Thymus (tissue), 11 donors: ENCODE data around the gene DOCK3. TPM values are rescaled to one million over a fixed set of nuclear protein-coding genes. Genes with fewer than 3 reads are reported as not detected.

ENCODE experiments used
- DNase-seq, 9 donors: peaks; one replicate each; pipeline ENCODE4 v3.0.0-alpha.2; 2013; ENCODE audit warnings: low spot score in 9 of 9, low read depth in 6 of 9, missing footprints in 1 of 9
- H3K27ac ChIP-seq, 2 donors: one replicate each; pipeline ENCODE4 v1.5.1; 2013; ENCODE audit warnings: control low read depth in 1 of 2, low read depth in 1 of 2, low read length in 1 of 2, mild to moderate bottlenecking in 1 of 2, moderate library complexity in 1 of 2
- H3K27me3 ChIP-seq, 2 donors: one replicate each; pipeline ENCODE4 v1.5.1; 2013; ENCODE audit warnings: low read length in 1 of 2; ENCODE audit not compliant: control insufficient read depth in 2 of 2, insufficient read depth in 1 of 2
- H3K36me3 ChIP-seq, 2 donors: one replicate each; pipeline ENCODE4 v1.5.1; 2013; ENCODE audit warnings: low read length in 1 of 2, mild to moderate bottlenecking in 1 of 2, moderate library complexity in 1 of 2; ENCODE audit not compliant: control insufficient read depth in 2 of 2, insufficient read depth in 2 of 2
- H3K4me1 ChIP-seq, 2 donors: one replicate each; pipeline ENCODE4 v1.5.1; 2013; ENCODE audit warnings: low read length in 2 of 2; ENCODE audit not compliant: control insufficient read depth in 2 of 2, insufficient read depth in 2 of 2
- H3K4me3 ChIP-seq, 2 donors: one replicate each; pipeline ENCODE4 v1.5.1; 2013; ENCODE audit warnings: low read length in 2 of 2, control low read depth in 1 of 2, mild to moderate bottlenecking in 1 of 2
- H3K9me3 ChIP-seq, 2 donors: one replicate each; pipeline ENCODE4 v1.5.1; 2013; ENCODE audit warnings: low read length in 1 of 2, mild to moderate bottlenecking in 1 of 2; ENCODE audit not compliant: control insufficient read depth in 2 of 2, insufficient read depth in 1 of 2
- WGBS: extraction: QIAGEN DNeasy Blood & Tissue Kit; methylation state at CpG from one replicate; pipeline ENCODE4 v1.1.7; 2013; 5-methylcytosine and 5-hydroxymethylcytosine counted together
- polyA plus RNA-seq: library from polyadenylated mRNA; stranded (reverse); fragments of 200-250 nt; gene quantifications from one replicate; pipeline ENCODE4 v1.2.3, GENCODE V29; 2013
- total RNA-seq: library from RNA; stranded (reverse); fragments of 120-200 nt; gene quantifications from one replicate; pipeline ENCODE4 v1.2.4, GENCODE V29; 2013
- donor health status: healthy.

The DOCK3 gene
- total and polyA plus RNA-seq, 2 donors, result 0.05 to 0.21 TPM

DNA sequence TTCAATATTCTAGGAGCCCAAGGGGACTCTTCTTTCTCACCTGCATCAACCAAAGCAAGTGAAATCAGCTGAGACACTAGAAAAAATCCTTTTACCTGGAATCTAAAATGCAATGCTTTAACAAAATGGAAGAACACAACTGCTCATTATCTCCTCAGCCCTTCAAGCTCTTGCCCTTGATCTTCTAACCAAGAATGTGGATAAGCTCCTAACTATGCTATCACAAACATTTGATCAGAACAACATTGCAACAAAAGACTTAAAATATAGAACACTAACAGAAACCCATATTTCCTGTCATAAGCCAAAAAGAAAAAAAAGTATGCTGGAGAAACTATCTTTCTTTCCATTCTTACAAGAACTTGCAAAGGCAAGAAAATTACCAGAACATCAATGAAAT, 728.9 kb downstream of the DOCK3 start:
- no peaks in the 10 kb centered on the region for H3K4me1 ChIP-seq
- H3K9me3 ChIP-seq, result no peaks in the 10 kb centered on the region
- peaks cover 36 to 39% of the 10 kb centered on the region in 2 donors for H3K36me3 ChIP-seq
- no peaks in the 10 kb centered on the region for H3K27me3 ChIP-seq
- no peak for DNase-seq
- peak overlapping the region; percentile 45 to 56 for H3K27ac ChIP-seq
- H3K4me3 ChIP-seq, result no peak overlapping the region

DNA sequence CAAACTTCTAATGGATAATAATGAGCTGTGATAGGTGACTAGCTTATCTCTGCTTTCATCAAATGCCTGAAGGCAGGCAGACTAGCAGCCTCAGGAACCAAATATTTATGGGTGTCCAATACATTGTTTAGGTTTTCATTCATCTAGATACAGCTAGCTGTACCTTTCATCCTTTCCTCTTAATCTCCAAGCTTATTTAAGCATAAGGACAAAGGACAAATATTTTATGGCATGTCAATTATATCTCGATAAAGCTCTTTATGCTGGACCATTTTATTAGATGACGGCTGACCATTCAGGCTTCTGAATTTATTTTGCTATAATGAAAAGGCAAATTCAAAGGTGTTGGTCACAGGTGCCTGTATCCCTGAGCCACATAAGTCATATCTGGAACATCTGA, 733.3 kb downstream of the DOCK3 start:
- no peaks in the 10 kb centered on the region for H3K9me3 ChIP-seq
- no peaks in the 10 kb centered on the region for H3K4me1 ChIP-seq
- no peaks in the 10 kb centered on the region for H3K27me3 ChIP-seq
- DNase-seq, result no peak
- 97% methylated on average over 2 of the region's 2 CpGs for WGBS
- no peak overlapping the region for H3K27ac ChIP-seq
- H3K4me3 ChIP-seq, result no peak overlapping the region
- H3K36me3 ChIP-seq, result peaks cover 33 to 34% of the 10 kb centered on the region in 2 donors

DNA sequence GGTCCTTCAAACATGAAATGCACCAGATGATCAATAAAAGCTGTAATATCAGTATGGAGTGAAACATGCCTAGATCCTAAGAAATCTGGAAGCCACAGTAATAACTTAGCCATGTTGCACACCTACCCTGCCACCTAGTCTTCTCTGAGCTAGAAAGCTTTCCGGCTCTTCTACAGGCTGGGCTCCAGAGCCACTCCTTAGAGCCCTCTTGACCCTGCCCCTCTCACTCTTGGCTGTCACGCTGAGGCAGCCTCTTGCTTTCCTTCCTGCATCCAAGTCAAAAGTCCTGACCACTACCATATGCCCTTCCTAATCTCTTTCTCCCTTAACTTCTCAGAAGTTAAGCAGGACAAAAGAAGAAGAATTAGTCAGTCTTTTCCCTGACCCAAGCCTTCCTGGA, 734.1 kb downstream of the DOCK3 start:
- H3K27me3 ChIP-seq, result no peaks in the 10 kb centered on the region
- no peaks in the 10 kb centered on the region for H3K4me1 ChIP-seq
- peaks cover 27 to 39% of the 10 kb centered on the region in 2 donors for H3K36me3 ChIP-seq
- WGBS, result 98% methylated on average over 2 of the region's 2 CpGs
- H3K4me3 ChIP-seq, result no peak overlapping the region
- no peak overlapping the region for H3K27ac ChIP-seq
- DNase-seq, result no peak
- H3K9me3 ChIP-seq, result no peaks in the 10 kb centered on the region

DNA sequence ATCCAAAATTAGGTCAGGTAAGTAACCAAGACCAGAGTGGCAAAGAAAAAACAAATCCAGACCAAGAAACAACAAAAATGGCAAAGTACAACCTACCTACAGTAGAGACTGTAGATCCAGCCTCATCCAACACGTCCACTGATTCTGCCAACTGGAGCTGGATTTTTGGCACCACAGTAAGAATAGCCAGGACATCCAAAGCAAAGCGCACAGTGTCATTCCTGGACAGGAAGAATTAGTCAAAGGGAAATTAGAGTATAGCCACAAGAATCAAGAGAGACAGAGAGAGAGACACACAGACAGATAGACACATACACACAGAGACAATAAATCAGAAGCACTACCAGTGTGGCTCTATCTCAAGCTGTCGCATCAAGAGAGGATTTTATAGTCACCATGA, 747.5 kb downstream of the DOCK3 start:
- over 99% methylated on average over 3 of the region's 3 CpGs for WGBS
- Histone ChIP-seq H3K4me3 (no peak overlapping the region), H3K4me1 (no peaks in the 10 kb centered on the region), H3K9me3 (no peaks in the 10 kb centered on the region), H3K27me3 (no peaks in the 10 kb centered on the region), H3K27ac (no peak overlapping the region), H3K36me3 (peaks cover 40 to 49% of the 10 kb centered on the region in 2 donors)
- no peak for DNase-seq

DNA sequence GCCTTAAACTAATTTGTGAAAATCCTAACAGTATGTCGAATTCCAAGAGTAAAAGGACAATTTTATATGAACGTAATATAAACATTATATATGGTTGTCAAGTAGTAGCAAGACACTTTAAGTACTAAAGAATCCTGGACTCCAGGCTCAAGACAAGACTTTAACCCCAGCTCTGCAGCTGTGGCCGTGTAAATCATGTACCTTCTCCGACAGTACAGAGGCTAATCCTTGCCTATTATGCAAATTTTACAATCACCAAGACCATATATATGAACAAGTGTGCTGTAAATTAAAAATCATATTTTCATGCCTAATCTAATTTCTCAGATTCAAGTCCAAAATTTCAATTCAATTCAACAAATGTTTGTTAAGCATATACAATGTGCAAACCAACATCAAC, 752.2 kb downstream of the DOCK3 start:
- H3K27ac ChIP-seq, result no peak overlapping the region
- no peaks in the 10 kb centered on the region for H3K27me3 ChIP-seq
- H3K36me3 ChIP-seq, result peaks cover 39 to 42% of the 10 kb centered on the region in 2 donors
- WGBS, result over 99% methylated on average over 4 of the region's 4 CpGs
- no peak overlapping the region for H3K4me3 ChIP-seq
- no peak for DNase-seq
- no peaks in the 10 kb centered on the region for H3K4me1 ChIP-seq
- H3K9me3 ChIP-seq, result no peaks in the 10 kb centered on the region

DNA sequence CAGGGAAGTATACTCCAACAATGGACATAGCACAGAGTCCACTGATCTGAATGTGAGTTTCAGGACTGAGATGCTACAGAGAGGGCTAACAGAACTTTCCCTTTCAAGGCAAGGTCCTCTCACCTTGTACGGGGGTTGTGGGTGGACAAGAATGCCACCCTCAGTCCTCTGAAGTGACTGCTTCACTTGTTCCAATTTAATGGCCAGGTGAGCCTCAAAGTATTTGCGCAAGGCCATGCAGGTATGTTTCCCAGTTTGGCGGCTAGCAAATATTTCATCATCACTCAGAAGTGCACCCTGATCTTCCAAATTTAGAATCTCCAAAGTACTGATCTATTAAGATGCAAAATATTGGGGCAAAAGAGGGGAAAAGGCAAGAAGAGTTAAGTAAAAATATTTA, 754.4 kb downstream of the DOCK3 start:
- H3K4me1 ChIP-seq, result no peaks in the 10 kb centered on the region
- H3K4me3 ChIP-seq, result no peak overlapping the region
- DNase-seq, result no peak
- WGBS, result 97% methylated on average over 3 of the region's 3 CpGs
- no peaks in the 10 kb centered on the region for H3K9me3 ChIP-seq
- H3K27ac ChIP-seq, result no peak overlapping the region
- H3K36me3 ChIP-seq, result peaks cover 38 to 44% of the 10 kb centered on the region in 2 donors
- H3K27me3 ChIP-seq, result no peaks in the 10 kb centered on the region

Other genes with a start within 250 kb of the DOCK3 start
- 0.57 TPM for gene CACNA2D2, start 171.3 kb upstream of the DOCK3 start, total RNA-seq
- gene CACNA2D2, start 171.3 kb upstream of the DOCK3 start, polyA plus RNA-seq, result 1.5 TPM
- gene C3orf18, start 107.2 kb upstream of the DOCK3 start, total RNA-seq, result 4.5 TPM
- gene C3orf18, start 107.2 kb upstream of the DOCK3 start, polyA plus RNA-seq, result 4.3 TPM
- 20.7 TPM for gene HEMK1, start 105.4 kb upstream of the DOCK3 start, total RNA-seq
- 43.4 TPM for gene HEMK1, start 105.4 kb upstream of the DOCK3 start, polyA plus RNA-seq
- gene CISH, start 63.2 kb upstream of the DOCK3 start, total RNA-seq, result 10.2 TPM
- gene CISH, start 63.2 kb upstream of the DOCK3 start, polyA plus RNA-seq, result 7.0 TPM
- 54.4 TPM for gene MAPKAPK3, start 57.8 kb upstream of the DOCK3 start, total RNA-seq
- gene MAPKAPK3, start 57.8 kb upstream of the DOCK3 start, polyA plus RNA-seq, result 24.9 TPM